KOPT-K1 (cell line): ENCODE measurements around the gene ZMIZ1.
A peak's percentile ranks its signal among the peaks of the same experiment; 100 is the strongest.

ENCODE experiments used
- H3K27ac ChIP-seq: fragments of 200-600 bp; sonication (generic); 2 replicates; pipeline ENCODE4 v1.5.1; 2016; ENCODE audit warnings: antibody characterized with exemption, mild to moderate bottlenecking, low read depth, low read length; ENCODE audit not compliant: poor library complexity, severe bottlenecking
- H3K36me3 ChIP-seq: fragments of 200-600 bp; sonication (generic); 2 replicates; pipeline ENCODE4 v1.5.1; 2017; ENCODE audit warnings: antibody characterized with exemption, mild to moderate bottlenecking, low read length, moderate library complexity; ENCODE audit not compliant: insufficient read depth
- H3K9me3 ChIP-seq: fragments of 200-600 bp; sonication (generic); 2 replicates; pipeline ENCODE4 v1.5.1; 2017; ENCODE audit warnings: antibody characterized with exemption, low read length, mild to moderate bottlenecking; ENCODE audit not compliant: insufficient read depth, poor library complexity, severe bottlenecking

The ZMIZ1 gene

DNA sequence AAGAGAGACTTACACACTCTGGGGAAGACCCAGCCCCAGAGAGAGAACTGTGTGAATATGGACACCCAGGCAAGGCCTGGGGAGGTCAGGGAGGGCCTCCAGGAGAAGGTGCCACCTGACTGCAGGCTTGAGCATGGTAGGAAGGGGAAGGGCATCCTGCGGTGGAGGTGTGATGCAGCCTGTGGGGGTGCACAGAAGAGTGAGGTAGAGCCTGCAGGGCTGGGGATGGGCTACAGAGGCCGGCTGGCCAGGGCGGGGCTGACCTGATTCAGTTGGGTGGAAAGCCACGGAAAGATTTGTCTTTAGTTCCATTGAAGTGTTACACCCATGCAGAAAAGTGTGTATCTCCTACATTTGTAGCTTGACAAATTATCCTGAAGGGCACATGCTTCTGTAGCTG, 47.6 kb downstream of the ZMIZ1 start:
- Histone ChIP-seq H3K9me3 (no peaks in the 10 kb centered on the region), H3K27ac (peak overlapping the region; percentile 82), H3K36me3 (peaks cover 27% of the 10 kb centered on the region)

DNA sequence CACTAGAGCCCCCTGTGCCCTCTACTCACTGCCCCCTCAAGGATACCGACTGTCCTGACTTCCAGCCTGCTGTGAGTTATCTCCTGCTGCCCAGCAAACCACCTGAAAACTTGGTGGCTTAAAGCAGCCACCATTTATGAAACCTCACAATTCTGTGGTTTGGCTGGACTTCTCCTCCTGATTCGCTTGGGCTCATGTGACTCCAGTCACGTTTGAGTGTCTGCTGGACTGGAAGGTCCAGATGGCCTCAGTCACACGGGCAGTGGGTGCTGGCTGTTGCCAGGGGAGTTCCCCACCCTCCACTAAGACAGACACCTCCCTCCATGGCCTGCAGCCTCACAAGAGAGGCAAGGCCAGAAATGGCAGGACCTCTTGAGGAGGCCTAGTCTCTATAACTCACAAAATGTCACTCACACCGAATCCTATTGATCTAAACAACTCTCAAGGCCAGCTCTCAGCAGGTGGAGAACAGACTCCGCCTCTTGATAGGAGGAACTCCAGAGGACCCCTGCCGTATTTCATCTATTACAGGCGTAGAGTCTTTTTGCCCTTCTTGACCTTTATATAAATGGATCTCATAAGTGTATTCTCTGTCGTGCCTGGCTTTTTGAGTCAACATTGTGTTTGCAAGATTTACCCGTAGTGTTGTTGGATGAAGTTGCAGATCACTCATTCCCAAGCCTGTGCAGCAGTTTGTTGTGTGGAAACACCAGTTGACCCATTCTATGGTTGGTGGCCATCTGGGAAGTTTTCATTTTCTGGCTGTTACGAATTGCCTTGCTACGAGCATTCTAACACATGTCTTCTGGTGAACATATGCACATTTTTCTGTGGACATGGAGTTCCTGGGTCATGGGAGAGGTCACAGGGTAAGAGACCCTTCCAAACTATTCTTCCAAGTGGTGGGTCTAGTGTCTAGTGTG, 48.3 kb downstream of the ZMIZ1 start:
- H3K27ac ChIP-seq = peak overlapping the region; percentile 82
- H3K36me3 ChIP-seq = peaks cover 28% of the 10 kb centered on the region
- H3K9me3 ChIP-seq = no peaks in the 10 kb centered on the region

DNA sequence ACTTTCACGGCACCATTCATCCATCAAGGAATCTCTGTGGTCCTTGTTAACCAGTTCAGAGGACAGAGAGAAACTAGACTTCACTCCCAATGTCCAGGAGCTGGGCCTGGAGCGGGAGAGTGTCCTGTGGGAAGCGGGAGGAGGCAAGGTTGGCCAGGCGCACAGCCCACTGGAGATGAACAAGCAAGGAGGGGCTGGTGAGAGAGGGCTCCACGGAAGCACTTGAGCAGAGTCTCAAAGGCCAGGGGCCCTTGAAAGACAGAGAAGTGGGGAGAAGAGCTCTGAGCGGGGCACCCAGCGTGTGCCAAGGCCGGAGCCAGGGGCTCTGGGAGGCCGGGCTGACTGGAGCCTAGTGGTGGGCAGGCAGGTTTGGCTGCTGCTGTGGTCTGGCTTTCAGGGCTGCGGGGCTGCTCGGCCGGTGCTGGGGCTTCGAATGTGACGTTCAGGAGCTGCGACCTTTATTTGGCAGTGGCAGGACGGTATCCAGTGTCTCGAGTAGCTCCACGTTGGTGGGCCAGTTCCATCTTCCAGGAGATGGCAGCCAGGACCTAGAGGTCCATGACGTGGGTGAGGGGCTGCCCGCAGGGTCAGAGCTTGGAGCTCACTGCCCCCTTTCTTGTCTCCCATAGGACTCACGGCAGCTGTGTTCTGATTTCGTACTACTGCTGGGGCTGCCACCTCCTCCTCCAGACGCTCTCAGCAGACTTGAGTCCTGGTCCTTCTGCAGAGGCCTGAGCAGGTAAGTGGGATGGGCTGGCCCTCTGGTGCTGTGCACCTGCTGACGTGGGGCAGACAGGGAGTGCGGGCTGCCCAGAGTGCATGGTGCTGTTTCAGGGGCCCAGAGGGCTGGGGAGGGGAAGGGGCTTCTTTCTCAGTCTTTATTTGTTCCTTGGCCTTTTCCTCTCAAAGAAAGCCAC, 49.8 kb downstream of the ZMIZ1 start:
- Histone ChIP-seq H3K27ac (peak overlapping the region; percentile 82), H3K9me3 (no peaks in the 10 kb centered on the region), H3K36me3 (peaks cover 35% of the 10 kb centered on the region)

DNA sequence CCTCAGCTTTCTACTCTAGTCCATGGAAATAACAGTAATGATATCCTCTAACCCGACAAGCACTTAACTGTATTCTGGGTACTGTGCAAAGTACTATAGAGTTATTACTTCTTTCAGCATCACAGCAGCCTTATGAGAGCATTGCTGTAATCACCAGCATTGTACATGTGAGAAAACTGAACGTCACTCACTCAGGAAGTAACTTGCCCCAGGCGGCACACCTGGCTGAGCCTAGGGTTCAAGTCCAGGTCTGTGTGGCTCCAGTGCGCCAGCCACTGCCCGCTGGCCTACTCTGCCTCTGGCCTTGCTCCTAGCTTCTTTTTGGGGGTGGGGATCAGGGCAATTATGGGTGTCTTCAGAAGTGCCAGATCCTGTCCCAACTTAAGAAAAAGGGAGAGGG, 50.5 kb downstream of the ZMIZ1 start:
- H3K27ac ChIP-seq = peak overlapping the region; percentile 82
- H3K9me3 ChIP-seq = no peaks in the 10 kb centered on the region
- H3K36me3 ChIP-seq = peaks cover 43% of the 10 kb centered on the region

DNA sequence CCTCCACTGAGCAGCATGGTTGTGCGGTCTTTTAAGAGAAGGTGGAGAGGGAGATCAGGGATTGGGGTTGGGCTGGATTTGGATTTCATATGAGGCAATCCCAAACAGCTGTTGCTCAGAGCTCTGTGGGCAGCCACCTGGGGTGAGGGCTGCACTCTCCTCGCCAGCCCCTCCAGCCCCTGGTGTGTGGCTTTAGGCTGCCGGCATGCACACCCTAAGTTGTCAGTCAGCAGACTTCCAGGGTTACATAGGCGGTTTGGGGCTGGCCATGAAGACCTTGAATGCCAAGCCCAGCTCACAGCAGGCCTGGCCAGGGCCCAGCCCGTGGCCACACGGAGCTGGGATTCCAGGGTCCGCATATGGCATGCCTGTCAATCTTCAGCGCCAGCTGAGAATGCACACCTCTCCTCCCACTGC, 54.8 kb downstream of the ZMIZ1 start:
- H3K36me3 ChIP-seq = peaks cover 54% of the 10 kb centered on the region
- H3K9me3 ChIP-seq = no peaks in the 10 kb centered on the region
- peak overlapping the region; percentile 94 for H3K27ac ChIP-seq

DNA sequence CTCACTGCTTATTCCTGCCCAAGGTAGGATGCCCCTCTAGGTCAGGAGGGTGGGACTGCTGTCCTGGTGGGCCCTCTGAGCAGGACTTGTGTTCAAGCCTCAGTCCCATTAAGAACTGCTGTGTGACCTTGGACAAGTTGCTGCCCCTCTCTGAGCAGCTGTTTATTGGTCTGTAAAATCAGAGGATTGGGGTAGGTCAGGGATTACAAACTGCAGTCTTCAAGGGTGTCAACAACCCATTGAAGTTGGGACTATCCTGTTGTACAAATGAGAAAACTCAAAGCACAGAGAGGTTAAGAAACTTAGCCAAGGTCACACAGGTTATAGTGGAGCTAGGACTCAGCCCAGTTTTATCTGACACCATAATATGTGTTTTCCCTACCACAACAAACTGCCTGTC, 55.3 kb downstream of the ZMIZ1 start:
- no peaks in the 10 kb centered on the region for H3K9me3 ChIP-seq
- peak overlapping the region; percentile 94 for H3K27ac ChIP-seq
- H3K36me3 ChIP-seq = peaks cover 54% of the 10 kb centered on the region

DNA sequence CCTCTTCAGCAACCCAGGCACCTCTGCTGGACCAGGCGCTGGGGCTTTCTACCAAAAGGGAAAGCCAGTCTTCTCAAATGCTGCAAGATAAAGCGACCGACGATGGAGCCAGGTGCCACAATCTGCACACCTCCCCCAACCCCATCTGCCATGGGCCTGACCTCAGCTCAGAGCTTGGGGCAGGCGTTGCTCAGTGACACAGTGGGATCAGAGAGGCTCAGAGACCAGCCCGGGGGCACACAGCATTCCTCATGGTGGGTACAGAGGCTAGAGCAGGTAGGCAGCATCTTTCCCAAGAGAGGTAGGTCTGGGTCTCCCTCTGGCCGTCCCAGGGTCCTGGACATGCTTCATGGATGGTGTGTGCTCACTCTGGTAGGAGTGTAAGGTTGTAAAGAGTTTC, 56.3 kb downstream of the ZMIZ1 start:
- H3K36me3 ChIP-seq = peaks cover 48% of the 10 kb centered on the region
- H3K9me3 ChIP-seq = no peaks in the 10 kb centered on the region
- peak overlapping the region; percentile 94 for H3K27ac ChIP-seq

DNA sequence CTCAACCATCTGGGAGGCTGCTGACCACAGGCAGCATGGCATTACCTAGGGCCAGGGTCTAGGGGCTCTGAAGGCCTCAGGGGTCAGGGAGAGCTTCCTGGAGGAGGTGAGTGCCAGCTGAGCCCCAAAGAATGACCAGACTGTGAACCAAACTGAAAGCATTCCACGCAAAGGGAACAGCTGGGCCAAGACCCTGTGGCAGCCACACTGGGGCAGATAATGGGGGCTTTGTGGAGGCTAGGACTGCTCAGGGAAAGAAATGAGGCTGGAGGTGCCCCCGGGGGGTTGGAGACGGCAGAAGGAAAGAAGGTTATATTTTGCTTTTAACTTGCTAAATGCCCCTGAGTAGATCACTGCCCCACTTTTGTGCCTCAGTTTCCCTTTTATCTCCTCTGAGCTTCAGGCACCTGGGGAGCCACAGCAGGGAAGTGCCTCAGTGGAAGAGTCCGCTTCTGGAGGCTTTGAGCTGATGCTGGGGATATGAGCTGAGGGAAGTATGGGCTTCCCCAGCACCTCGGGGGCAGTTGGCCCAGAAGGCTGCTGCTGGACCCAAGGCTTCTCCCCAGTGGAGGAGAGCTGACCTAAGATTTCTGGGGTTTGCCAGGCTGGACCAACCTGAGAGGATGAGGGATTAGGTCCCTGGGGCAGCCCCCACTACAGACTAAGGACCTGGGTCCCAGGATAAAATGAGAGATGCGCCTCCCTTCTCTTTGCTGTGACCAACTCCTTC, 57.8 kb downstream of the ZMIZ1 start:
- Histone ChIP-seq H3K27ac (peak overlapping the region; percentile 94), H3K36me3 (peaks cover 44% of the 10 kb centered on the region)

DNA sequence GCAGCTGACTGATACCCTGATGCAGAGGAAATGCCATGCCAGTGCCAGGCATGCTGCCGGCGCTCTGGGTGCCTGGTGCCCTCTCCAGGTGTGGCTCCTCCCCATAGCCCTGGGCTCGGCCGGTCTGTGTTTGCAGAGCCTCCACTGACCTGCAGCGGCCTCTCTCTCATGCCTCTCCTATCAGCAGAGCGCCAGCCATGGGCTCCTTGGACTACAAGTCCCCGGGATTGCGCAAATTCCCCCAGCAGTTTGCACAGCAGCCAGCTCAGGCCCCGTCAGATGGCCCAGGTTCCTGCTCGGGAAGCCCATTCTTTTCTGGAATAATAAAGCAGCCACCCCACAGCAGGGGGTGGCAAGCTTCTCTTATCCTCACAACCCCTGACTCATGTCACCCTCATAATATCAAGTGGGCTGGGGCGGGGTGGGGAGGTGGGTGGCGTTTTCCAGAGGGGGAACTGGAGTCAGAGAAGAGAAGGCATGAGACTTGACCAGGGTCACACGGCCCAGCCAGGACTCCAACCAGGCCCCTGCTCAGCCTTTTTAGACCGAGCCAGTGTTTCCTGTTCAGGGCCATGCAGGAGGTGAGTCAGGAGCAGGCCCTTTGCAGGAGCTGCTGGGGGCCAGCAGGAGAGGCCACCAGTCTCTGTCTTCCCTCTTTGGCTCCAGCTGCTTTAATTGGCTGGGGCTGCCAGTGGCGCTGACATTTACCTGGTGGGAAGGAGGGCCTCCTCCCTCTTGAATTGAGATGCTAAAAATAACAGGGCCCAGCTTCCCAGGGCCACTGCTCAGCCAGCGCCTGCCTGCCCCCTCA, 58.6 kb downstream of the ZMIZ1 start:
- Histone ChIP-seq H3K27ac (peak overlapping the region; percentile 94), H3K9me3 (no peaks in the 10 kb centered on the region), H3K36me3 (peaks cover 35% of the 10 kb centered on the region)

More for the DNA sequence above, 57.8 kb downstream of the ZMIZ1 start:
- H3K9me3 ChIP-seq = no peaks in the 10 kb centered on the region

DNA sequence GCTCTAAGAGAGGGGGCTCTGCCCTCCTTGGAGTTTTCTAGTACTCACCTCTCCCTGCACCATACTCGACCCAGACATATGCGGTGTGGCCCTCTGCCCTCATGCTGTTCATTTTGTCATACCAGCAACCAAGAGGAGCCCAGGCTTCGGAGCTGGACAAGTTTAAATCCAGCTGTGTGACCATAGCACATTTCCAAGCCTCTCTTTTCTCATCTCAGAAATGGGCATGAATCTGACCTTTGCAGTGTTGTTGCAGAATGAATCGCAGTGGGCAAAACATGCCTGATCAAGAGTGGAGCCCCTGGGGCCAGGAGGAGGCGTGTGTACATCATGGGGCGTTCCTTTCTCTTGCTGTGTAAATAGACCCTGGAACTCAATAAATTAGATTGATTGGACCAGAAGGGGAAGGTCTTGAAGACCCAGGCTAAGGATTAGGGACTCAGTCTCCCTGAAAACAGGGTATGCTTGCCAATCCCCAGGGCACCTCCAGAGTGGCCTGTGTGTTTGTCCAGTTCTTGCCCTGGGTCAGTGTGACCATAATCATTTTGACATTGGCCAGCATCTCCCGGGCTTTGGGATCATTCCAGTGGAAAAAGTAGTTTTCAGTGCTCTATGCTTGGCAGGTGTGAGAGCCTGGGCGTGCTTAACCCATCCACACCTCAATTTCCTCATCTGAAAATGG, 59.6 kb downstream of the ZMIZ1 start:
- no peaks in the 10 kb centered on the region for H3K9me3 ChIP-seq
- peaks cover 30% of the 10 kb centered on the region for H3K36me3 ChIP-seq
- H3K27ac ChIP-seq = peak overlapping the region; percentile 94

DNA sequence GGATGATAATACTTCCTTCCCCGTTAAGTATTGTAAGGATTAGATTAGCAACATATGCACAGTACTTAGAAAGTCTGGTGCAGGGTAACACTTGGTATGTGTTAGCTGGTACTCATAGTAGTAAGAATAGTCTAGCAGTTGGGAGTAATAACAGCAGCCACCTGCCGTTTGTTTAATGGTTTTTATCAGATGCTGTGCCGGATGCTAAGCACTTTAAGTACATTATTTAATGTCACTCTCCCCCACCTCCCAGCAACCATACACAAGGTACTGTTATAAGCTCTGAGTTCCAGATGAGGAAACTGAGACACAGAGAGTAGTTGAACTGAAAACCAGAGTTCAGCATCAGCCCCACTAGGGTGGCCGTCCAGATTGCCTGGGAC, 60.1 kb downstream of the ZMIZ1 start:
- no peaks in the 10 kb centered on the region for H3K9me3 ChIP-seq
- H3K36me3 ChIP-seq = peaks cover 26% of the 10 kb centered on the region
- peak overlapping the region; percentile 94 for H3K27ac ChIP-seq

DNA sequence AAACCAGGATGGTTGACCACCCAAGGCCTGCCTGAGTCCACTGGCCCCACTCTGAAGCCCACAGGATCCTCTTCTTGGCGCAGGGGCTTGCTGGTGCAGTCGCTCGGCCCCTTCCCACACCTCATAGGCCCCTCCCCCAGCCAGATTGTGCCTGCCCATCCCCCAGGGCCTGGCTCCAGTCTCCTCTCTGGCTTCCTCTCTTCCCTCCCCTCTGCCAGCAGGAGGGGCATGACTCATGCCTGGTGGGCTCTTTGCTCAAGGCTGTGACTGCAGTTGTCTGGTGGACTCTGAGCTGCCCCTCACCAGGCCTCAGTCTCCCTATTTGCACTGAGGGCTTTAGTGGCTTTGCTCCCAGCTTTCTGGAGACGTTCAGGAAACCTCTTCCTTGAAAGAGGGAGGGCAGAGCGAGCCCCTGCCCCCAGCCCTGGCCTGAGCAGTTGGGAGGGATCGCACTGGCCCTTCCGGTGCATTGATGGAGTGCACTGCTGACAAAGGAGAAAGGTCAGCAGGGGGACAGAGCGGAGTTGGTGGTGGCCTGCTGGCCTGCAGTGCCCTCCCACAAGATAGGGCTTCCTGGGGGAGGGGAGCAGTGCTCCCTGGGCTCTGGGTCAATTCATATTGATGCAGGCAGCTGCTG, 60.7 kb downstream of the ZMIZ1 start:
- no peaks in the 10 kb centered on the region for H3K9me3 ChIP-seq
- peak overlapping the region; percentile 94 for H3K27ac ChIP-seq
- peaks cover 21% of the 10 kb centered on the region for H3K36me3 ChIP-seq

DNA sequence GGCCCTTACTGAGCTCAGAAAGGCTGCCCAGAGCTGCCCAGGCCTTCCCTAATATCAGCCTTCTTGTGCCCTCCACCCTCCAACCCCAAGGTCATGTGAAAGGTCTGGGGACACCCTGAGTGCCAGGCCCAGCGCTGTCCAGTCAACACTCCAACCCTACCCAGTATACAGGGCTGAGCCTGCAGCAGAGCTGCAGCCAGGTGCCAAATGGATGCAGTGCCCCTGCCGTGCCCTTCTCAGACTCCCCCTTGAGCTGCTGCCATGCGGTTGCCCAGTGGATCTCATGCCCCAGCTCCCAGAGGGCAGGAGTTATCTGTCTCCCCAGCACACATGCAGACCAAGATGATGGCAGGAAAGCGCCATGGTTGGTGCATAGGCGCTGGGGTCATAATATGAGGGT, 61.5 kb downstream of the ZMIZ1 start:
- Histone ChIP-seq H3K36me3 (peaks cover 17% of the 10 kb centered on the region), H3K9me3 (no peaks in the 10 kb centered on the region), H3K27ac (peak overlapping the region; percentile 94)
